ENCODE data around the gene MRGPRD. TPM values are rescaled to one million over a fixed set of nuclear protein-coding genes. Genes with fewer than 3 reads are reported as not detected.

Gene MRGPRD
- total RNA-seq, 1 experiment from 2014 or later = not detected

GRCh38 chr11:68950270-68950669 is 30.5 kb downstream of the MRGPRD start:
- Histone ChIP-seq H3K9ac (ENCODE audit: low read length) (no peak overlapping the region), H3K27ac (ENCODE audit: low read depth, low read length) (no peak overlapping the region), H3K9me2 (ENCODE audit: insufficient read depth) (no peaks in the 10 kb centered on the region), H3K4me3 (replicated peaks in 1 of 2; ENCODE audit: low read depth in 1 of 2, low read length in 2 of 2) (no peak overlapping the region), H3K36me3 (ENCODE audit: control insufficient read depth in 1 of 2, insufficient read depth in 2 of 2, low read length in 2 of 2) (no peaks in the 10 kb centered on the region), H3K27me3 (ENCODE audit: insufficient read depth, low read length) (no peaks in the 10 kb centered on the region), H2AFZ (ENCODE audit: low read depth, low read length, poor library complexity, severe bottlenecking) (no peak overlapping the region), H3K79me2 (ENCODE audit: insufficient read depth, low read length) (no peaks in the 10 kb centered on the region), H3K4me1 (ENCODE audit: control insufficient read depth in 1 of 2, insufficient read depth in 2 of 2, low read length in 2 of 2) (no peaks in the 10 kb centered on the region), H4K20me1 (ENCODE audit: insufficient read depth) (no peaks in the 10 kb centered on the region), H3K4me2 (ENCODE audit: low read length) (no peak overlapping the region), H3K9me3 (ENCODE audit: control insufficient read depth in 1 of 2, insufficient read depth in 1 of 2, low read depth in 1 of 2, low read length in 2 of 2) (no peaks in the 10 kb centered on the region)
- intact Hi-C loops (cut with micrococcal nuclease) = loop anchor here (2.0 to 10.0 kb wide), 2 partner anchors 95 to 317 kb away; partner anchors contain the start of gene TPCN2
- ChIA-PET CTCF (interaction anchor here (1.1 to 1.3 kb wide), 2 partner anchors 94 to 317 kb away, joined by 4 to 8 read pairs; no protein-coding TSS in a partner anchor), POLR2A (no interaction called here), RAD21 (ENCODE audit: low non-redundant PET in 1 of 2, low total read pairs in 2 of 2, uncharacterized antibody in 2 of 2, unreplicated experiment in 2 of 2) (no interaction called here)
- no TSS peak for BruUV-seq (replicated peaks)
- TF ChIP-seq POLR2A (IDR thresholded peaks at IDR 0.05; ENCODE audit: borderline replicate concordance, extremely low read depth, insufficient read depth, insufficient read length) (no peak), ZFX (IDR thresholded peaks at IDR 0.05) (no peak), RAD21 (IDR thresholded peaks at IDR 0.05; ENCODE audit: low read depth) (peak; percentile 26; the same call in 1 of the 2 replicates), CTCF (IDR thresholded peaks at IDR 0.05 in 2 of 3, conservative IDR thresholded peaks at IDR 0.05 in 1 of 3; ENCODE audit: borderline replicate concordance in 1 of 3, insufficient read depth in 1 of 3, low read depth in 2 of 3, low read length in 2 of 3) (peak; percentile 17 to 52 (median 52); a peak in 5 of 6 replicates)
- DNase-seq (ENCODE audit: low read depth, low spot score) (peak; percentile 15), ATAC-seq (peak; percentile 90)

GRCh38 chr11:68948935-68949334 is 31.9 kb downstream of the MRGPRD start:
- ChIA-PET CTCF (no interaction called here), RAD21 (ENCODE audit: low non-redundant PET in 1 of 2, low total read pairs in 2 of 2, uncharacterized antibody in 2 of 2, unreplicated experiment in 2 of 2) (no interaction called here)
- H3K9me2 ChIP-seq (ENCODE audit: insufficient read depth) = no peaks in the 10 kb centered on the region

More at GRCh38 chr11:68948935-68949334, 31.9 kb downstream of the MRGPRD start:
- BruUV-seq (replicated peaks) = no TSS peak
- Histone ChIP-seq H3K36me3 (ENCODE audit: control insufficient read depth in 1 of 2, insufficient read depth in 2 of 2, low read length in 2 of 2) (no peaks in the 10 kb centered on the region), H3K4me2 (ENCODE audit: low read length) (no peak overlapping the region), H4K20me1 (ENCODE audit: insufficient read depth) (no peaks in the 10 kb centered on the region), H3K27ac (ENCODE audit: low read depth, low read length) (no peak overlapping the region), H3K79me2 (ENCODE audit: insufficient read depth, low read length) (no peaks in the 10 kb centered on the region), H3K4me3 (replicated peaks in 1 of 2; ENCODE audit: low read depth in 1 of 2, low read length in 2 of 2) (no peak overlapping the region), H3K9ac (ENCODE audit: low read length) (no peak overlapping the region), H3K4me1 (ENCODE audit: control insufficient read depth in 1 of 2, insufficient read depth in 2 of 2, low read length in 2 of 2) (no peaks in the 10 kb centered on the region), H3K27me3 (ENCODE audit: insufficient read depth, low read length) (no peaks in the 10 kb centered on the region), H3K9me3 (ENCODE audit: control insufficient read depth in 1 of 2, insufficient read depth in 1 of 2, low read depth in 1 of 2, low read length in 2 of 2) (no peaks in the 10 kb centered on the region), H2AFZ (ENCODE audit: low read depth, low read length, poor library complexity, severe bottlenecking) (no peak overlapping the region)
- TF ChIP-seq CTCF (IDR thresholded peaks at IDR 0.05 in 2 of 3, conservative IDR thresholded peaks at IDR 0.05 in 1 of 3; ENCODE audit: borderline replicate concordance in 1 of 3, insufficient read depth in 1 of 3, low read depth in 2 of 3, low read length in 2 of 3) = no peak
- no peak for TF ChIP-seq YY1 (IDR thresholded peaks at IDR 0.05; ENCODE audit: extremely low read depth, insufficient replicate concordance, low read depth, low read length)
- no peak for TF ChIP-seq CBX3 (IDR thresholded peaks at IDR 0.05; ENCODE audit: low read depth)
- no peak for TF ChIP-seq RAD21 (IDR thresholded peaks at IDR 0.05; ENCODE audit: low read depth)
- no peak for TF ChIP-seq SIN3A (IDR thresholded peaks at IDR 0.05; ENCODE audit: low read depth)
- TF ChIP-seq ELF1 (IDR thresholded peaks at IDR 0.05; ENCODE audit: borderline replicate concordance, low read depth) = no peak
- TF ChIP-seq EZH2 (IDR thresholded peaks at IDR 0.05) = no peak
- no peak for TF ChIP-seq SP1 (IDR thresholded peaks at IDR 0.05; ENCODE audit: low read depth)
- TF ChIP-seq ATF3 (IDR thresholded peaks at IDR 0.05) = no peak
- TF ChIP-seq MAX (IDR thresholded peaks at IDR 0.05) = no peak
- DNase-seq (ENCODE audit: low read depth, low spot score) = no peak
- intact Hi-C loops (cut with micrococcal nuclease) = no loop called here
- POLR2A ChIA-PET = no interaction called here
- ATAC-seq = no peak

Measured in HCT116 (cell line).